A549 (cell line): ENCODE results near the gene NR5A2. TPM values are rescaled to one million over a fixed set of nuclear protein-coding genes. Genes with fewer than 3 reads are reported as not detected.

ENCODE experiments used
- ATAC-seq, 2 experiments: fragments of 200-7000 bp in 1 of 2; fragments of >200 bp in 1 of 2; cut with Nextera tagmentation in 1 of 2; cut with Tn5 transposase in 1 of 2; 3 replicates each; pipeline versions ENCODE4 v1.8.0 to v1.9.1; 2018 to 2020; ENCODE audit warnings: mild to moderate bottlenecking in 1 of 2, moderate library complexity in 1 of 2
- CTCF ChIA-PET: fragments of 300-600 bp; sonication (Branson Sonifier 250); formaldehyde crosslinking; extraction: SDS; loops from one replicate; lab custom pipeline; 2021; ENCODE audit warnings: antibody characterized with exemption, inconsistent platforms; lab: Yijun Ruan, JAX
- POLR2A ChIA-PET: fragments of 350-600 bp; formaldehyde crosslinking; extraction: SDS; loops from one replicate; lab custom pipeline; 2021; ENCODE audit warnings: antibody characterized with exemption, inconsistent platforms; lab: Yijun Ruan, JAX
- DNase-seq, 2 experiments: peaks; one replicate each; pipeline versions ENCODE4 v3.0.0 to v3.0.0-alpha.2; 2011 to 2016; ENCODE audit warnings: low read depth in 1 of 2, low spot score in 1 of 2
- FAIRE-seq: peaks from 2 replicates; lab custom pipeline; 2011; peaks lifted over from hg19 to GRCh38; lab: Jason Lieb, UNC
- H3K27ac ChIP-seq, 2 experiments: fragments of >200 bp; sonication (Bioruptor Twin); formaldehyde crosslinking; 3 replicates each; pipeline ENCODE4 v1.5.1; 2016 to 2017
- H3K4me1 ChIP-seq: fragments of >200 bp; sonication (Bioruptor Twin); formaldehyde crosslinking; 3 replicates; pipeline ENCODE4 v1.6.1; 2016
- H3K4me2 ChIP-seq: fragments of >200 bp; sonication (Bioruptor Twin); formaldehyde crosslinking; 3 replicates; pipeline ENCODE4 v1.6.1; 2016
- H3K4me3 ChIP-seq: fragments of >200 bp; sonication (Bioruptor Twin); formaldehyde crosslinking; 3 replicates; pipeline ENCODE4 v1.5.1; 2016
- H3K9me3 ChIP-seq: fragments of >200 bp; sonication (Bioruptor Twin); formaldehyde crosslinking; 3 replicates; pipeline ENCODE4 v1.6.1; 2016
- BHLHE40 ChIP-seq: IDR thresholded peaks from 2 replicates; pipeline ENCODE4 v1.6.1; 2012; ENCODE audit warnings: low read depth, low read length, inconsistent platforms
- CBX2 ChIP-seq: fragments of 200-600 bp; sonication (generic); IDR thresholded peaks from 2 replicates; pipeline ENCODE4 v1.6.1; 2016; ENCODE audit warnings: low read depth, mild to moderate bottlenecking, borderline replicate concordance
- FOXS1 ChIP-seq: fragments of 250-450 bp; sonication (Bioruptor Pico); IDR thresholded peaks from 2 replicates; pipeline ENCODE4 v1.5.0; 2020; ENCODE audit warnings: mild to moderate bottlenecking, moderate library complexity
- HEYL ChIP-seq: fragments of 250-450 bp; sonication (Bioruptor Pico); IDR thresholded peaks from 2 replicates; pipeline ENCODE4 v1.8.0; 2021; ENCODE audit warnings: mild to moderate bottlenecking, moderate library complexity
- HOXA7 ChIP-seq: fragments of 250-450 bp; sonication (Bioruptor Pico); IDR thresholded peaks from 2 replicates; pipeline ENCODE4 v1.5.0; 2020; ENCODE audit warnings: mild to moderate bottlenecking, moderate library complexity
- JUNB ChIP-seq: fragments of >200 bp; sonication (Bioruptor Twin); formaldehyde crosslinking; IDR thresholded peaks from 2 replicates; pipeline ENCODE4 v1.6.1; 2016
- KDM1A ChIP-seq: fragments of 200-600 bp; sonication (generic); IDR thresholded peaks from 2 replicates; pipeline ENCODE4 v1.6.1; 2016; ENCODE audit warnings: low read depth, mild to moderate bottlenecking
- MYC ChIP-seq: IDR thresholded peaks from 2 replicates; pipeline ENCODE4 v1.6.1; 2012; ENCODE audit warnings: mild to moderate bottlenecking, inconsistent platforms, low read length, improper control_type of control experiment, borderline replicate concordance
- POLR2A ChIP-seq: IDR thresholded peaks from 2 replicates; pipeline ENCODE4 v1.6.1; 2012; ENCODE audit warnings: mild to moderate bottlenecking, low read length
- POLR2AphosphoS2 ChIP-seq: conservative IDR thresholded peaks from 2 replicates; pipeline ENCODE4 v1.6.1; 2012; ENCODE audit warnings: low read length, improper control_type of control experiment, inconsistent platforms
- RAD21 ChIP-seq, 2 experiments: fragments of >200 bp in 1 of 2; sonication (Bioruptor Twin) in 1 of 2; formaldehyde crosslinking in 1 of 2; IDR thresholded peaks in 1 of 2; conservative IDR thresholded peaks in 1 of 2; 2 replicates in 1 of 2; 3 replicates in 1 of 2; pipeline ENCODE4 v1.6.1; 2012 to 2018; ENCODE audit warnings: inconsistent platforms in 1 of 2
- SREBF2 ChIP-seq: fragments of 450-650 bp; IDR thresholded peaks from 2 replicates; pipeline ENCODE4 v1.6.1; 2014; ENCODE audit warnings: mild to moderate bottlenecking, moderate library complexity
- WGBS: methylation state at CpG from one replicate; pipeline ENCODE4 v1.1.6; 2017; ENCODE audit errors: missing lambda C conversion rate; 5-methylcytosine and 5-hydroxymethylcytosine counted together
- polyA plus RNA-seq, 4 experiments: library from polyadenylated mRNA; depleted of rRNA in 3 of 4; stranded (reverse); fragments of >200 nt; fragmentation: RNase III in 1 of 4; extraction: RNeasy Plus Mini Kit Qiagen cat#74134 plus additional on column Dnase treatment in 1 of 4; gene quantifications; 2 replicates in 3 of 4; 3 replicates in 1 of 4; pipeline ENCODE4 v1.2.3, GENCODE V29; 2011 to 2017
- TF ChIP-seq, protein P1 (sequence below): fragments of 150-350 bp; IDR thresholded peaks from 2 replicates; pipeline ENCODE4 v1.6.1; 2014; ENCODE audit warnings: low read depth, mild to moderate bottlenecking, low read length
- TF ChIP-seq, protein P2 (sequence below): fragments of 450-650 bp; IDR thresholded peaks from 2 replicates; pipeline ENCODE4 v1.6.1; 2014; ENCODE audit warnings: antibody characterized with exemption

NR5A2 gene
- polyA plus RNA-seq, 2 of the 4 experiments (the other 2 are of a cell fraction): 12.0 to 24.1 TPM

DNA sequence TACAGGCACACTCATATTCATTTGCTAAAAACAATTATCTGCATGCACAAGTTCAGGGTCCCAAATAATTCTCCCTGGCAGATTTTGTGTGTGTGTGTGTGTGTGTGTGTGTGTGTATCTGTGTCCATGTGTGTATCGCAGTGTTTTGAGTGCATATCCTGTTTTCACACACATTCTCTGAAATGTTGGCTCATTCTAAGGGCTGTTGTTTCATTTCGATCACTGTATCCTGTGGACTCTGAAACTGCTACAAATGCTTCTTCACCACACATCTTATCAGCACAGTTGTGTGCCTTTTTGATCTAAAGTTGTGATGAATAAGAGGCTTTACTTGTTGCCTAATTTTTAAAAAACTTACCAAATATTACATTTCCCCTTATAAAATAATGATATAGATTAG is 34.6 kb downstream of the NR5A2 start (continued):
- TF ChIP-seq, protein P1, sequence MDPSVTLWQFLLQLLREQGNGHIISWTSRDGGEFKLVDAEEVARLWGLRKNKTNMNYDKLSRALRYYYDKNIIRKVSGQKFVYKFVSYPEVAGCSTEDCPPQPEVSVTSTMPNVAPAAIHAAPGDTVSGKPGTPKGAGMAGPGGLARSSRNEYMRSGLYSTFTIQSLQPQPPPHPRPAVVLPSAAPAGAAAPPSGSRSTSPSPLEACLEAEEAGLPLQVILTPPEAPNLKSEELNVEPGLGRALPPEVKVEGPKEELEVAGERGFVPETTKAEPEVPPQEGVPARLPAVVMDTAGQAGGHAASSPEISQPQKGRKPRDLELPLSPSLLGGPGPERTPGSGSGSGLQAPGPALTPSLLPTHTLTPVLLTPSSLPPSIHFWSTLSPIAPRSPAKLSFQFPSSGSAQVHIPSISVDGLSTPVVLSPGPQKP: no peak

GRCh38 chr1:200072636-200073285 is 45.3 kb downstream of the NR5A2 start:
- FAIRE-seq: no peak
- Histone ChIP-seq H3K9me3 (no peaks in the 10 kb centered on the region), H3K4me1 (peaks cover 27% of the 10 kb centered on the region), H3K4me2 (0 out of 3 replicates have a peak overlapping the region, but pooled peaks have one; percentile 6), H3K27ac (no peak overlapping the region), H3K4me3 (no peak overlapping the region)
- ChIA-PET CTCF (no interaction called here), POLR2A (no interaction called here)
- no peak for TF ChIP-seq SREBF2
- TF ChIP-seq HEYL (CRISPR knock-in tag): no peak
- no peak for TF ChIP-seq MYC
- TF ChIP-seq POLR2AphosphoS2: no peak
- TF ChIP-seq FOXS1 (CRISPR knock-in tag): no peak
- TF ChIP-seq HOXA7 (CRISPR knock-in tag): no peak
- TF ChIP-seq, protein P1: no peak
- TF ChIP-seq, protein P2, sequence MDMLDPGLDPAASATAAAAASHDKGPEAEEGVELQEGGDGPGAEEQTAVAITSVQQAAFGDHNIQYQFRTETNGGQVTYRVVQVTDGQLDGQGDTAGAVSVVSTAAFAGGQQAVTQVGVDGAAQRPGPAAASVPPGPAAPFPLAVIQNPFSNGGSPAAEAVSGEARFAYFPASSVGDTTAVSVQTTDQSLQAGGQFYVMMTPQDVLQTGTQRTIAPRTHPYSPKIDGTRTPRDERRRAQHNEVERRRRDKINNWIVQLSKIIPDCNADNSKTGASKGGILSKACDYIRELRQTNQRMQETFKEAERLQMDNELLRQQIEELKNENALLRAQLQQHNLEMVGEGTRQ: no peak
- TF ChIP-seq KDM1A: no peak
- TF ChIP-seq CBX2: no peak
- no peak for ATAC-seq
- 57% methylated on average over 4 of the region's 4 CpGs for WGBS
- no peak for DNase-seq

DNA sequence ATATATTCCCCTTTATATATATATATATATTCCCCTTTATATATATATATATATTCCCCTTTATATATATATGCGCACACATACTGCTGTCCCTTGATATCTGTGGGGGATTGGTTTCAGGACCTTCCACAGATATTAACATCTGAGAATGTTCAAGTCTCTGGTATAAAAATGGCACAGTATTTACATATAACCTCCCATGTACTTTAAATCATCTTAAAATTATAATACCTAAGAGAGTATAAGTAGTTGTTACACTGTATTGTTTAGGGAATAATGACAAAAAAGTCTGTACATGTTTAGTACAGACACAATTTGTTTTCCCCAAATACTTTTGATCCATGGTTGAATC is 45.8 kb downstream of the NR5A2 start:
- TF ChIP-seq RAD21 (conservative IDR thresholded peaks at IDR 0.05 in 1 of 2, IDR thresholded peaks at IDR 0.05 in 1 of 2): no peak
- peaks cover 27% of the 10 kb centered on the region for H3K4me1 ChIP-seq
- no peak overlapping the region for H3K27ac ChIP-seq
- no peak for DNase-seq
- ChIA-PET POLR2A (no interaction called here), CTCF (no interaction called here)
- no peak overlapping the region for H3K4me3 ChIP-seq
- no peak for ATAC-seq
- WGBS: 97% methylated on average over 1 of the region's 1 CpG
- H3K4me2 ChIP-seq: no peak overlapping the region
- no peaks in the 10 kb centered on the region for H3K9me3 ChIP-seq
- no peak for FAIRE-seq

- ChIA-PET CTCF (no interaction called here), POLR2A (no interaction called here)
- Histone ChIP-seq H3K4me1 (peaks cover 27% of the 10 kb centered on the region), H3K4me2 (peak overlapping the region; percentile 88), H3K4me3 (peak overlapping the region; percentile 25; the same call in 1 of the 3 replicates), H3K27ac (peak overlapping the region; percentile 63 to 76; a peak in 5 of 6 replicates), H3K9me3 (no peaks in the 10 kb centered on the region)
- TF ChIP-seq POLR2A (no peak), HEYL (CRISPR knock-in tag) (no peak), BHLHE40 (no peak), JUNB (no peak), MYC (no peak)
- DNase-seq (peak in 1 of 2 experiments; percentile 10), ATAC-seq (peak; percentile 44 to 60; a peak in 3 of 6 replicates), FAIRE-seq (no peak)
- WGBS: 76% methylated on average over 8 of the region's 8 CpGs
Measured at GRCh38 chr1:200075522-200075921, 48.0 kb downstream of the NR5A2 start.
